H1 (cell line): ENCODE measurements around the gene OTUB1. TPM values are rescaled to one million over a fixed set of nuclear protein-coding genes. Genes with fewer than 3 reads are reported as not detected.

ENCODE experiments used
- CTCF ChIA-PET: fragments of 300-600 bp; sonication (Branson Sonifier 250); formaldehyde crosslinking; loops from one replicate; lab custom pipeline; 2021; ENCODE audit not compliant: partially characterized antibody; lab: Charles Lee
- POLR2A ChIA-PET: fragments of 300-600 bp; sonication (Branson Sonifier 250); formaldehyde crosslinking; loops from one replicate; lab custom pipeline; 2021; ENCODE audit warnings: inconsistent platforms; ENCODE audit not compliant: partially characterized antibody; lab: Charles Lee
- DNase-seq, 2 experiments: peaks; one replicate each; pipeline versions ENCODE4 v3.0.0 to v3.0.0-alpha.2; 2010 to 2022; ENCODE audit warnings: low spot score in 2 of 2, low read depth in 1 of 2, mixed read lengths in 1 of 2
- FAIRE-seq: peaks from 2 replicates; lab custom pipeline; 2011; peaks lifted over from hg19 to GRCh38; lab: Jason Lieb, UNC
- H2AFZ ChIP-seq: 2 replicates; pipeline ENCODE4 v1.8.1; 2012; ENCODE audit warnings: low read length, inconsistent platforms
- H2AK5ac ChIP-seq: 2 replicates; pipeline ENCODE4 v1.6.1; 2013; ENCODE audit warnings: low read depth, low read length
- H2BK120ac ChIP-seq: replicated peaks from 2 replicates; pipeline ENCODE3; 2013; ENCODE audit warnings: low read depth, low read length, inconsistent platforms
- H2BK12ac ChIP-seq: 2 replicates; pipeline ENCODE4 v1.6.1; 2013; ENCODE audit warnings: low read depth, low read length
- H2BK15ac ChIP-seq: 2 replicates; pipeline ENCODE4 v1.6.1; 2013; ENCODE audit warnings: low read length
- H2BK20ac ChIP-seq: 2 replicates; pipeline ENCODE4 v1.6.1; 2013; ENCODE audit warnings: low read length
- H2BK5ac ChIP-seq: 2 replicates; pipeline ENCODE4 v1.6.1; 2013; ENCODE audit warnings: low read depth, low read length
- H3K14ac ChIP-seq: 2 replicates; pipeline ENCODE4 v1.6.1; 2013; ENCODE audit warnings: inconsistent platforms; ENCODE audit not compliant: insufficient read length
- H3K18ac ChIP-seq: 2 replicates; pipeline ENCODE4 v1.6.1; 2013; ENCODE audit warnings: low read length; ENCODE audit errors: extremely low read depth
- H3K23ac ChIP-seq: 2 replicates; pipeline ENCODE4 v1.6.1; 2013; ENCODE audit warnings: inconsistent platforms; ENCODE audit not compliant: insufficient read length
- H3K23me2 ChIP-seq: 2 replicates; pipeline ENCODE4 v1.6.1; 2013; ENCODE audit warnings: low read depth, low read length
- H3K27ac ChIP-seq: 2 replicates; pipeline ENCODE4 v1.6.1; 2011; ENCODE audit warnings: low read depth, low read length, inconsistent platforms
- H3K27me3 ChIP-seq, 4 experiments: replicated peaks in 1 of 4; 1 replicate in 1 of 4; 2 replicates in 3 of 4; pipeline versions ENCODE4 v1.6.1 to v1.8.1; 2011 to 2013; ENCODE audit warnings: low read length in 3 of 4, mild to moderate bottlenecking in 3 of 4, inconsistent platforms in 2 of 4, mixed read lengths in 2 of 4, moderate library complexity in 1 of 4; ENCODE audit not compliant: control insufficient read depth in 3 of 4, insufficient read depth in 3 of 4; ENCODE audit errors: extremely low read depth in 1 of 4
- H3K36me3 ChIP-seq, 4 experiments: 2 replicates each; pipeline versions ENCODE4 v1.6.1 to v1.8.1; 2011 to 2013; ENCODE audit warnings: mild to moderate bottlenecking in 4 of 4, low read length in 3 of 4, moderate library complexity in 2 of 4, control low read depth in 1 of 4, inconsistent platforms in 1 of 4; ENCODE audit not compliant: insufficient read depth in 4 of 4, control insufficient read depth in 2 of 4
- H3K4ac ChIP-seq: replicated peaks from 2 replicates; pipeline ENCODE3; 2013; ENCODE audit warnings: low read length, low read depth, mixed read lengths, inconsistent platforms; ENCODE audit not compliant: insufficient read length
- H3K4me1 ChIP-seq, 4 experiments: replicated peaks in 1 of 4; 1 replicate in 1 of 4; 2 replicates in 3 of 4; pipeline versions ENCODE4 v1.6.1 to v1.8.1; 2011 to 2013; ENCODE audit warnings: low read length in 3 of 4, inconsistent platforms in 2 of 4, mixed read lengths in 1 of 4; ENCODE audit not compliant: insufficient read depth in 4 of 4, control insufficient read depth in 3 of 4
- H3K4me2 ChIP-seq, 2 experiments: 2 replicates each; pipeline versions ENCODE4 v1.6.1 to v1.8.1; 2011 to 2013; ENCODE audit warnings: low read depth in 2 of 2, low read length in 2 of 2, control low read depth in 1 of 2, inconsistent platforms in 1 of 2, mild to moderate bottlenecking in 1 of 2; ENCODE audit not compliant: insufficient read depth in 1 of 2
- H3K4me3 ChIP-seq, 4 experiments: fragments of 200-600, 300-600 bp in 1 of 4; sonication (generic), shearing (Covaris generic), sonication (Bioruptor Twin) in 1 of 4; 2 replicates each; pipeline versions ENCODE4 v1.5.1 to v1.8.1; 2011 to 2016; ENCODE audit warnings: low read length in 4 of 4, low read depth in 3 of 4, control low read depth in 2 of 4, inconsistent platforms in 2 of 4, mild to moderate bottlenecking in 2 of 4, mixed read lengths in 1 of 4, moderate library complexity in 1 of 4; ENCODE audit not compliant: insufficient read depth in 2 of 4; ENCODE audit errors: extremely low read depth in 1 of 4
- H3K56ac ChIP-seq: replicated peaks from 2 replicates; pipeline ENCODE3; 2013; ENCODE audit warnings: low read depth, mild to moderate bottlenecking, mixed read lengths, low read length, inconsistent platforms; ENCODE audit not compliant: insufficient read length
- H3K79me1 ChIP-seq: 2 replicates; pipeline ENCODE4 v1.6.1; 2013; ENCODE audit warnings: low read depth, low read length, control low read depth
- H3K79me2 ChIP-seq, 2 experiments: 2 replicates each; pipeline versions ENCODE4 v1.6.1 to v1.8.1; 2012 to 2013; ENCODE audit warnings: low read length in 2 of 2, mild to moderate bottlenecking in 2 of 2, inconsistent platforms in 1 of 2; ENCODE audit not compliant: insufficient read depth in 2 of 2, control insufficient read depth in 1 of 2
- H3K9ac ChIP-seq, 4 experiments: replicated peaks in 1 of 4; 1 replicate in 1 of 4; 2 replicates in 3 of 4; pipeline versions ENCODE4 v1.6.1 to v1.8.1; 2011 to 2013; ENCODE audit warnings: low read depth in 3 of 4, low read length in 3 of 4, control low read depth in 2 of 4, mild to moderate bottlenecking in 2 of 4, moderate library complexity in 2 of 4, inconsistent platforms in 1 of 4; ENCODE audit errors: extremely low read depth in 1 of 4
- H3K9me3 ChIP-seq, 2 experiments: 2 replicates each; pipeline versions ENCODE4 v1.6.1 to v1.8.1; 2012 to 2013; ENCODE audit warnings: mild to moderate bottlenecking in 2 of 2, moderate library complexity in 2 of 2, control low read depth in 1 of 2, inconsistent platforms in 1 of 2, low read depth in 1 of 2, low read length in 1 of 2, mixed read lengths in 1 of 2; ENCODE audit not compliant: insufficient read depth in 2 of 2
- H4K20me1 ChIP-seq, 2 experiments: replicated peaks in 1 of 2; 2 replicates each; pipeline versions ENCODE3 to v1.8.1; 2011 to 2013; ENCODE audit warnings: inconsistent platforms in 2 of 2, low read length in 2 of 2, mild to moderate bottlenecking in 1 of 2; ENCODE audit not compliant: insufficient read depth in 2 of 2, control insufficient read depth in 1 of 2
- H4K5ac ChIP-seq: 2 replicates; pipeline ENCODE4 v1.6.1; 2013; ENCODE audit warnings: low read length, low read depth, mixed read lengths, inconsistent platforms; ENCODE audit not compliant: insufficient read length
- H4K8ac ChIP-seq: 2 replicates; pipeline ENCODE4 v1.8.0; 2013; ENCODE audit warnings: mild to moderate bottlenecking, moderate library complexity, low read length, inconsistent platforms; ENCODE audit not compliant: insufficient read depth; ENCODE audit errors: extremely low read depth
- H4K91ac ChIP-seq: replicated peaks from 2 replicates; pipeline ENCODE3; 2013; ENCODE audit warnings: low read length, mixed read lengths, inconsistent platforms; ENCODE audit not compliant: insufficient read length
- HDAC2 ChIP-seq, 2 experiments: fragments of 300-600 bp in 1 of 2; sonication (generic) in 1 of 2; IDR thresholded peaks; 2 replicates each; pipeline ENCODE4 v1.6.1; 2011 to 2012; ENCODE audit warnings: low read depth in 2 of 2, low read length in 2 of 2, mild to moderate bottlenecking in 2 of 2, moderate library complexity in 2 of 2, borderline replicate concordance in 1 of 2, inconsistent platforms in 1 of 2
- KDM1A ChIP-seq: fragments of 200-600, 300-600 bp; sonication (generic); IDR thresholded peaks from 2 replicates; pipeline ENCODE4 v1.7.1; 2016; ENCODE audit warnings: mild to moderate bottlenecking, low read length, borderline replicate concordance
- RFX5 ChIP-seq: IDR thresholded peaks from 2 replicates; pipeline ENCODE4 v1.6.1; 2011; ENCODE audit warnings: low read depth, low read length, improper control_type of control experiment, borderline replicate concordance
- WGBS, 2 experiments: shearing (Covaris generic) in 1 of 2; methylation state at CpG; one replicate each; pipeline versions ENCODE4 v1.1.6 to v1.1.7; 2013 to 2015; ENCODE audit warnings: low lambda C conversion rate in 2 of 2, mixed read lengths in 2 of 2, inconsistent platforms in 1 of 2, low coverage in 1 of 2, missing lambda C conversion rate in 1 of 2; ENCODE audit not compliant: insufficient replicate concordance in 2 of 2, insufficient coverage in 1 of 2, insufficient read length in 1 of 2; ENCODE audit errors: extremely low coverage in 1 of 2, missing lambda C conversion rate in 1 of 2; 5-methylcytosine and 5-hydroxymethylcytosine counted together
- polyA plus RNA-seq, 7 experiments: library from polyadenylated mRNA; depleted of rRNA in 3 of 7; stranded (reverse) in 5 of 7; unstranded in 2 of 7; fragments of >200 nt in 5 of 7; fragments of 200-250 nt in 2 of 7; gene quantifications; 1 replicate in 5 of 7; 2 replicates in 1 of 7; 4 replicates in 1 of 7; pipeline versions ENCODE4 v1.2.1 to v1.2.3, GENCODE V29; 2011 to 2013; ENCODE audit warnings: missing spikeins in 2 of 7, mixed read lengths in 2 of 7
- total RNA-seq: library from RNA; stranded (reverse); fragmentation: NEBNext Ultra II Directional; extraction: Animal tissue kit (Norgen Biotek cat#: 25700); gene quantifications from 2 replicates; pipeline ENCODE4 v1.2.1, GENCODE V29; 2021

The OTUB1 gene
- total and polyA plus RNA-seq, 2 of the 8 experiments (the other 6 are each of a cell fraction or from before 2014, with no cell fraction given), result 110 to 274 TPM

GRCh38 chr11:64026575-64027205, 40.5 kb downstream of the OTUB1 start:
- no peak overlapping the region for H4K5ac ChIP-seq
- CTCF ChIA-PET, result interaction anchor here (1.0 to 21.2 kb wide), 8 partner anchors 9 to 120 kb away, joined by 3 to 291 read pairs (median 6); no protein-coding TSS in a partner anchor
- no peak overlapping the region for H3K4ac ChIP-seq
- H3K9ac ChIP-seq, result no peak overlapping the region
- no peak overlapping the region for H2BK120ac ChIP-seq
- H4K8ac ChIP-seq, result no peak overlapping the region; the same call in 1 of the 2 replicates
- H2BK5ac ChIP-seq, result peak overlapping the region; percentile 83; the same call in 1 of the 2 replicates
- H3K27ac ChIP-seq, result no peak overlapping the region
- peak overlapping the region; percentile 73; the same call in 1 of the 2 replicates for H3K18ac ChIP-seq
- no peak overlapping the region for H3K4me2 ChIP-seq
- H3K23me2 ChIP-seq, result no peaks in the 10 kb centered on the region; the same call in 1 of the 2 replicates
- H3K36me3 ChIP-seq, result no peaks in the 10 kb centered on the region
- H3K14ac ChIP-seq, result no peak overlapping the region
- peak overlapping the region; percentile 93; the same call in 1 of the 2 replicates for H2AK5ac ChIP-seq
- no peaks in the 10 kb centered on the region for H3K79me2 ChIP-seq
- no peak overlapping the region for H3K23ac ChIP-seq
- TF ChIP-seq KDM1A (peak; percentile 87), RFX5 (no peak), HDAC2 (IDR thresholded peaks at IDR 0.05; ENCODE audit: borderline replicate concordance in 1 of 2, low read depth in 2 of 2, low read length in 2 of 2) (peak in 1 of 2 experiments; percentile 80; a peak in 1 of 4 replicates)
- peak overlapping the region; percentile 83; the same call in 1 of the 2 replicates for H2BK15ac ChIP-seq
- POLR2A ChIA-PET, result interaction anchor here (1.7 to 3.9 kb wide), 4 partner anchors 10 to 109 kb away, joined by 4 to 12 read pairs (median 10); partner anchors contain the start of gene RCOR2
- H3K56ac ChIP-seq, result no peak overlapping the region
- H4K91ac ChIP-seq, result peak overlapping the region; percentile 49
- H3K79me1 ChIP-seq, result no peaks in the 10 kb centered on the region; the same call in 1 of the 2 replicates
- peak overlapping the region; percentile 97; the same call in 1 of the 2 replicates for H2BK12ac ChIP-seq
- H3K4me1 ChIP-seq, result peaks cover 15 to 54% (median 45%) of the 10 kb centered on the region in 4 experiments
- DNase-seq (no peak), FAIRE-seq (no peak)
- no peak overlapping the region for H2AFZ ChIP-seq
- no peak overlapping the region for H3K4me3 ChIP-seq
- H3K27me3 ChIP-seq, result peaks cover 3 to 28% (median 23%) of the 10 kb centered on the region in 4 experiments; a peak in 6 of 7 replicates
- H2BK20ac ChIP-seq, result peak overlapping the region; percentile 95; the same call in 1 of the 2 replicates
- H3K9me3 ChIP-seq, result no peaks in the 10 kb centered on the region
- peaks cover 0 to 3% of the 10 kb centered on the region in 2 experiments for H4K20me1 ChIP-seq
- WGBS, 2 experiments, result 86% methylated on average over 7 of the region's 7 CpGs; no CpG with 5 or more reads in 1 of the 2 experiments
